ENCODE measurements around the gene RREB1. TPM values are rescaled to one million over a fixed set of nuclear protein-coding genes. Genes with fewer than 3 reads are reported as not detected.

The RREB1 gene
- total RNA-seq, 1 donor from 2014 or later: 43.3 TPM

- DNase-seq (ENCODE audit: low spot score) (no peak), ATAC-seq (no peak)
Measured at GRCh38 chr6:7282097-7282906, 174.5 kb downstream of the RREB1 start.

GRCh38 chr6:7283676-7284075, 175.9 kb downstream of the RREB1 start:
- ATAC-seq (no peak), DNase-seq (ENCODE audit: low spot score) (no peak)

GRCh38 chr6:7285416-7285815, 177.7 kb downstream of the RREB1 start:
- no peak for ATAC-seq
- DNase-seq (ENCODE audit: low spot score): no peak

GRCh38 chr6:7290079-7290478, 182.3 kb downstream of the RREB1 start:
- DNase-seq (ENCODE audit: low spot score) (no peak), ATAC-seq (no peak)

- DNase-seq (ENCODE audit: low spot score) (no peak), ATAC-seq (no peak)
Measured at GRCh38 chr6:7292596-7293255, 185.0 kb downstream of the RREB1 start.

GRCh38 chr6:7295916-7296315, 188.2 kb downstream of the RREB1 start:
- DNase-seq (ENCODE audit: low spot score) (no peak), ATAC-seq (no peak)

- no peak for DNase-seq (ENCODE audit: low spot score)
- ATAC-seq: no peak
Measured at GRCh38 chr6:7296602-7297001, 188.8 kb downstream of the RREB1 start.

- ATAC-seq: no peak
- no peak for DNase-seq (ENCODE audit: low spot score)
Measured at GRCh38 chr6:7298113-7298512, 190.4 kb downstream of the RREB1 start.

GRCh38 chr6:7300926-7301325, 193.2 kb downstream of the RREB1 start:
- no peak for DNase-seq (ENCODE audit: low spot score)
- ATAC-seq: no peak

Other genes with a start within 250 kb of the RREB1 start
- gene SSR1, start 205.2 kb downstream of the RREB1 start, total RNA-seq: 110 TPM

Data from left lobe of liver (tissue), 2 donors.